Measurements from ENCODE around the gene INAFM1. TPM values are rescaled to one million over a fixed set of nuclear protein-coding genes. Genes with fewer than 3 reads are reported as not detected.

The INAFM1 gene
- total and polyA plus RNA-seq, 5 donors from 2014 or later: 1.5 to 11.0 (median 2.6) TPM

DNA sequence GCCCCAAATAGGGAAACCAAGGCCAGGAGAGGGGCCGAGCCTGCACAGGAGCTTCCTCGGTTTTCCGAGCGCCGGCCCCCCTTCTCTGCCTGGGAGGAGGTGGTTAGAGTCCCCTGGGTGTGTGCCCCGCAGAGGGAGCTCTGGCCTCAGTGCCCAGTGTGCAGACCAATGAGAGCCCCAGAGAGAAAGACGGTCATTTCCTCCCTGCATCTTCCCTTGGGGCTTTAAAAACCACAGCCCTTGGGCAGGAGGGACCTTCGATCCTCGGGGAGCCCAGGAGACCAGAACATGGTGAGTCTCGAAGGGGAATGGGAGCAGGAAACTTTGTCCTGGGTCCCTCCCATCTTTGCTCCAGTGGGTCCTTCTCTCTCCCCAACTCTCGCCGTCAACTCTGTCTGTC, 34.9 kb downstream of the INAFM1 start, which contains the start of gene C5AR1:
Gene C5AR1, plus strand, starts transcription at position 254 of the 400 bp plus-strand sequence. Its CDS starts 35 bp downstream, at position 289.
- no peak within 1 kb of the TSS for H3K4me3 ChIP-seq (ENCODE audit: low read depth, low read length)
- no peak for DNase-seq
- no peak within 1 kb of the TSS for H3K4me3 Mint-ChIP-seq

DNA sequence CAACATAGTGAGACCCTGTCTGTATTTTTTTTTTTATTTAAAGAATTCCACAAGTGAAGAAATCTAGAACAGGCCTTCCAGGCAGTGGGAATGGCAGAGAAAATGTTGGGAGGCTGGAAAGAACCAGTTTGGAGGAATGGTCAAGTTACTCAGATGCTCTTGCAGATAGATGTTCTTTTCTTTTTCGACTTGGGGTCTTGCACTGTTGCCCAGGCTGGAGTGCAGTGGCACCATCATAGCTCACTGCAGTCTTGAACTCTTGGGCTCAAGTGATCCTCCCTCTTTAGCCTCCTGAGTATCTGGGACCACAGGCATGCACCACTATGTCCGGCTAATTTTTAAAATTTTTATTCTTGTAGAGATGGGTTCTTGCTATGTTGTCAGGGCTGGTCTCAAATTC, 35.6 kb downstream of the INAFM1 start:
- H3K4me1 Mint-ChIP-seq: peaks cover under 1 to 1% (median 1%) of the 10 kb centered on the region in 4 donors
- no peak overlapping the region for H3K4me3 Mint-ChIP-seq
- ATAC-seq (ENCODE audit: low read depth in 2 of 2) (no peak), DNase-seq (no peak)
- Histone ChIP-seq H3K27me3 (ENCODE audit: control insufficient read depth, insufficient read depth, low read length) (no peaks in the 10 kb centered on the region), H3K27ac (ENCODE audit: insufficient read depth, low read length, poor library complexity, severe bottlenecking) (no peak overlapping the region), H3K9me3 (ENCODE audit: control insufficient read depth in 2 of 2, low read length in 2 of 2) (no peaks in the 10 kb centered on the region), H3K36me3 (ENCODE audit: control insufficient read depth, insufficient read depth, low read length) (no peaks in the 10 kb centered on the region), H3K4me3 (ENCODE audit: low read depth, low read length) (no peak overlapping the region), H3K4me1 (ENCODE audit: control insufficient read depth, insufficient read depth, low read length, poor library complexity, severe bottlenecking) (peaks cover 1% of the 10 kb centered on the region)
- H3K27ac Mint-ChIP-seq: no peak overlapping the region
- H3K36me3 Mint-ChIP-seq: no peaks in the 10 kb centered on the region
- peaks cover 14% of the 10 kb centered on the region for H3K27me3 Mint-ChIP-seq
- H3K9me3 Mint-ChIP-seq: peaks cover 0 to 1% (median 0%) of the 10 kb centered on the region in 7 donors

More for the DNA sequence above, 34.9 kb downstream of the INAFM1 start, which contains the start of gene C5AR1:
- peaks cover 0 to 1% (median 0%) of the 10 kb centered on the region in 7 donors for H3K9me3 Mint-ChIP-seq
- no peaks in the 10 kb centered on the region for H3K27me3 ChIP-seq (ENCODE audit: control insufficient read depth, insufficient read depth, low read length)
- no peaks in the 10 kb centered on the region for H3K36me3 Mint-ChIP-seq
- no peaks in the 10 kb centered on the region for H3K9me3 ChIP-seq (ENCODE audit: control insufficient read depth in 2 of 2, low read length in 2 of 2)
- peaks cover 4 to 5% (median 4%) of the 10 kb centered on the region in 4 donors for H3K4me1 Mint-ChIP-seq
- H3K27me3 Mint-ChIP-seq: peaks cover 17% of the 10 kb centered on the region
- ATAC-seq (ENCODE audit: low read depth in 2 of 2): no peak
- no peaks in the 10 kb centered on the region for H3K36me3 ChIP-seq (ENCODE audit: control insufficient read depth, insufficient read depth, low read length)
- H3K4me1 ChIP-seq (ENCODE audit: control insufficient read depth, insufficient read depth, low read length, poor library complexity, severe bottlenecking): peaks cover 5% of the 10 kb centered on the region
- H3K27ac Mint-ChIP-seq: no peak within 1 kb of the TSS
- H3K27ac ChIP-seq (ENCODE audit: insufficient read depth, low read length, poor library complexity, severe bottlenecking): no peak within 1 kb of the TSS

GRCh38 chr19:47310819-47311218, 36.1 kb downstream of the INAFM1 start:
- Histone ChIP-seq H3K36me3 (ENCODE audit: control insufficient read depth, insufficient read depth, low read length) (no peaks in the 10 kb centered on the region), H3K27ac (ENCODE audit: insufficient read depth, low read length, poor library complexity, severe bottlenecking) (no peak overlapping the region), H3K27me3 (ENCODE audit: control insufficient read depth, insufficient read depth, low read length) (no peaks in the 10 kb centered on the region), H3K4me1 (ENCODE audit: control insufficient read depth, insufficient read depth, low read length, poor library complexity, severe bottlenecking) (no peaks in the 10 kb centered on the region), H3K9me3 (ENCODE audit: control insufficient read depth in 2 of 2, low read length in 2 of 2) (no peaks in the 10 kb centered on the region), H3K4me3 (ENCODE audit: low read depth, low read length) (no peak overlapping the region)
- H3K27ac Mint-ChIP-seq: no peak overlapping the region
- H3K27me3 Mint-ChIP-seq: peaks cover 12% of the 10 kb centered on the region
- H3K9me3 Mint-ChIP-seq: peaks cover 0 to 1% (median 0%) of the 10 kb centered on the region in 7 donors
- no peaks in the 10 kb centered on the region for H3K4me1 Mint-ChIP-seq
- ATAC-seq (ENCODE audit: low read depth in 2 of 2) (no peak), DNase-seq (no peak)
- H3K4me3 Mint-ChIP-seq: no peak overlapping the region
- no peaks in the 10 kb centered on the region for H3K36me3 Mint-ChIP-seq

- Mint-ChIP-seq H3K27ac (no peak overlapping the region), H3K4me1 (no peaks in the 10 kb centered on the region), H3K9me3 (peaks cover 0 to 1% (median 0%) of the 10 kb centered on the region in 7 donors), H3K4me3 (no peak overlapping the region), H3K36me3 (no peaks in the 10 kb centered on the region), H3K27me3 (peaks cover 12% of the 10 kb centered on the region)
- no peaks in the 10 kb centered on the region for H3K27me3 ChIP-seq (ENCODE audit: control insufficient read depth, insufficient read depth, low read length)
- H3K27ac ChIP-seq (ENCODE audit: insufficient read depth, low read length, poor library complexity, severe bottlenecking): no peak overlapping the region
- no peak for ATAC-seq (ENCODE audit: low read depth in 2 of 2)
- no peaks in the 10 kb centered on the region for H3K9me3 ChIP-seq (ENCODE audit: control insufficient read depth in 2 of 2, low read length in 2 of 2)
- no peaks in the 10 kb centered on the region for H3K4me1 ChIP-seq (ENCODE audit: control insufficient read depth, insufficient read depth, low read length, poor library complexity, severe bottlenecking)
- DNase-seq: no peak
- no peak overlapping the region for H3K4me3 ChIP-seq (ENCODE audit: low read depth, low read length)
- H3K36me3 ChIP-seq (ENCODE audit: control insufficient read depth, insufficient read depth, low read length): no peaks in the 10 kb centered on the region
Measured at GRCh38 chr19:47312366-47313006, 37.8 kb downstream of the INAFM1 start.

- no peaks in the 10 kb centered on the region for H3K4me1 ChIP-seq (ENCODE audit: control insufficient read depth, insufficient read depth, low read length, poor library complexity, severe bottlenecking)
- no peaks in the 10 kb centered on the region for H3K9me3 ChIP-seq (ENCODE audit: control insufficient read depth in 2 of 2, low read length in 2 of 2)
- no peaks in the 10 kb centered on the region for H3K36me3 Mint-ChIP-seq
- peaks cover 0 to 1% (median 0%) of the 10 kb centered on the region in 7 donors for H3K9me3 Mint-ChIP-seq
- no peak overlapping the region for H3K4me3 ChIP-seq (ENCODE audit: low read depth, low read length)
- no peaks in the 10 kb centered on the region for H3K4me1 Mint-ChIP-seq
- H3K27ac ChIP-seq (ENCODE audit: insufficient read depth, low read length, poor library complexity, severe bottlenecking): no peak overlapping the region
- no peaks in the 10 kb centered on the region for H3K27me3 ChIP-seq (ENCODE audit: control insufficient read depth, insufficient read depth, low read length)
- ATAC-seq (ENCODE audit: low read depth in 2 of 2) (no peak), DNase-seq (no peak)
- H3K36me3 ChIP-seq (ENCODE audit: control insufficient read depth, insufficient read depth, low read length): no peaks in the 10 kb centered on the region
- peaks cover 12% of the 10 kb centered on the region for H3K27me3 Mint-ChIP-seq
- H3K27ac Mint-ChIP-seq: no peak overlapping the region
- no peak overlapping the region for H3K4me3 Mint-ChIP-seq
Measured at GRCh38 chr19:47313754-47314295, 39.1 kb downstream of the INAFM1 start.

GRCh38 chr19:47315125-47315821, 40.6 kb downstream of the INAFM1 start:
- ATAC-seq (ENCODE audit: low read depth in 2 of 2) (peak in 1 of 2 donors; percentile 51), DNase-seq (no peak)
- Mint-ChIP-seq H3K27ac (no peak overlapping the region), H3K27me3 (peaks cover 7% of the 10 kb centered on the region), H3K36me3 (no peaks in the 10 kb centered on the region), H3K4me3 (no peak overlapping the region), H3K9me3 (peaks cover 0 to 1% (median 0%) of the 10 kb centered on the region in 7 donors), H3K4me1 (no peaks in the 10 kb centered on the region)
- H3K9me3 ChIP-seq (ENCODE audit: control insufficient read depth in 2 of 2, low read length in 2 of 2): no peaks in the 10 kb centered on the region
- no peaks in the 10 kb centered on the region for H3K27me3 ChIP-seq (ENCODE audit: control insufficient read depth, insufficient read depth, low read length)
- no peaks in the 10 kb centered on the region for H3K36me3 ChIP-seq (ENCODE audit: control insufficient read depth, insufficient read depth, low read length)
- H3K4me3 ChIP-seq (ENCODE audit: low read depth, low read length): no peak overlapping the region
- H3K4me1 ChIP-seq (ENCODE audit: control insufficient read depth, insufficient read depth, low read length, poor library complexity, severe bottlenecking): no peaks in the 10 kb centered on the region
- no peak overlapping the region for H3K27ac ChIP-seq (ENCODE audit: insufficient read depth, low read length, poor library complexity, severe bottlenecking)

- H3K27ac Mint-ChIP-seq: no peak overlapping the region
- no peaks in the 10 kb centered on the region for H3K4me1 Mint-ChIP-seq
- ATAC-seq (ENCODE audit: low read depth in 2 of 2) (no peak), DNase-seq (no peak)
- H3K27me3 ChIP-seq (ENCODE audit: control insufficient read depth, insufficient read depth, low read length): no peaks in the 10 kb centered on the region
- no peaks in the 10 kb centered on the region for H3K4me1 ChIP-seq (ENCODE audit: control insufficient read depth, insufficient read depth, low read length, poor library complexity, severe bottlenecking)
- peaks cover 10% of the 10 kb centered on the region for H3K27me3 Mint-ChIP-seq
- H3K36me3 Mint-ChIP-seq: no peaks in the 10 kb centered on the region
- H3K9me3 Mint-ChIP-seq: peaks cover 0 to 3% (median 0%) of the 10 kb centered on the region in 7 donors
- no peak overlapping the region for H3K27ac ChIP-seq (ENCODE audit: insufficient read depth, low read length, poor library complexity, severe bottlenecking)
- no peaks in the 10 kb centered on the region for H3K36me3 ChIP-seq (ENCODE audit: control insufficient read depth, insufficient read depth, low read length)
- H3K4me3 Mint-ChIP-seq: no peak overlapping the region
- no peaks in the 10 kb centered on the region for H3K9me3 ChIP-seq (ENCODE audit: control insufficient read depth in 2 of 2, low read length in 2 of 2)
- no peak overlapping the region for H3K4me3 ChIP-seq (ENCODE audit: low read depth, low read length)
Measured at GRCh38 chr19:47316513-47316912, 41.8 kb downstream of the INAFM1 start.

All from CD4-positive, CD25-positive, alpha-beta regulatory T cell (primary cell).